ENCODE results near the gene MYO3B.

MYO3B gene

DNA sequence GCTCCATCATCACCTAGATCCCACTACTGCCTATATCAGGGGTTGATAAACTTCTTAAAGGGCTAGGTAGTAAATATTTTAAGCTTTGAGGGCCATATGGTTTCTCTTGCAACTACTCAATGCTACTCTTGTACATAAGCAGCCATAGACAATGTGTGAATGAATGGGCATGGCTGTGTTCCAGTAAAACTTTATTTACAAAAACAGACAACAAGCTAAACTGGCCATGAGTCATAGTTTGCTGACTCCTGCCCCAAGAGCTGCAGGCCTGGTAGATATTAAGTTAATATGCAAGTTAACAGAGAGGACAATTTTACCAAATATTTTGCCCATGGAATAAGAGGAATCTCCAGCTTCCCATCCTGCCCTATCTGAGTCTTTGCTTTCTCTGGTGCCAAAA, 29.8 kb upstream of the MYO3B start:
- POLR2A ChIA-PET = no interaction called here
- CTCF ChIA-PET = interaction anchor here (1.2 kb wide), 1 partner anchor 8 kb away, joined by 3 read pairs; no protein-coding TSS in a partner anchor
- DNase-seq (ENCODE audit: extremely low spot score) = no peak
- TF ChIP-seq, protein P1, sequence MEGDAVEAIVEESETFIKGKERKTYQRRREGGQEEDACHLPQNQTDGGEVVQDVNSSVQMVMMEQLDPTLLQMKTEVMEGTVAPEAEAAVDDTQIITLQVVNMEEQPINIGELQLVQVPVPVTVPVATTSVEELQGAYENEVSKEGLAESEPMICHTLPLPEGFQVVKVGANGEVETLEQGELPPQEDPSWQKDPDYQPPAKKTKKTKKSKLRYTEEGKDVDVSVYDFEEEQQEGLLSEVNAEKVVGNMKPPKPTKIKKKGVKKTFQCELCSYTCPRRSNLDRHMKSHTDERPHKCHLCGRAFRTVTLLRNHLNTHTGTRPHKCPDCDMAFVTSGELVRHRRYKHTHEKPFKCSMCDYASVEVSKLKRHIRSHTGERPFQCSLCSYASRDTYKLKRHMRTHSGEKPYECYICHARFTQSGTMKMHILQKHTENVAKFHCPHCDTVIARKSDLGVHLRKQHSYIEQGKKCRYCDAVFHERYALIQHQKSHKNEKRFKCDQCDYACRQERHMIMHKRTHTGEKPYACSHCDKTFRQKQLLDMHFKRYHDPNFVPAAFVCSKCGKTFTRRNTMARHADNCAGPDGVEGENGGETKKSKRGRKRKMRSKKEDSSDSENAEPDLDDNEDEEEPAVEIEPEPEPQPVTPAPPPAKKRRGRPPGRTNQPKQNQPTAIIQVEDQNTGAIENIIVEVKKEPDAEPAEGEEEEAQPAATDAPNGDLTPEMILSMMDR (IDR thresholded peaks at IDR 0.05; ENCODE audit: control extremely low read depth, extremely low read depth, low read depth, missing control alignments) = no peak

DNA sequence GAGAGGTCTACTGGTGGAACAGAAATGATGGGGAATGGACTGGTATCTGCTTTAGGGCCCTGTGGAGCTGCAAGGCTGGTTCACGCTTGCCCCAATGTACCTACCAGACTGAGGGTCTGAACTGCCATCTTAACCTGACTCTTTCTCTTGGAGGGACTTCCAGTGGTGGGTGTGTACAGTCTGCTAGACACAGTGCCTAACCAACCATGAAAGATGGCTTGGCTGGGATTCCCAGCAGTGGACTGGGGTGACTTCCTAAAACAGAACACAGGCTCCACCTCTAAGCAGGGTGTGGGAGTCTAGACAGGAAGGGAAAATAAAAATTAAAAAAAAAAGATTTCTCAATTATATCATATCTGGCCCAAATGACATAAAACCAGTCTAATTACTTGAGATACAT, 25.5 kb upstream of the MYO3B start:
- DNase-seq (ENCODE audit: extremely low spot score) = no peak
- POLR2A ChIA-PET = no interaction called here
- CTCF ChIA-PET = no interaction called here
- TF ChIP-seq, protein P1 (IDR thresholded peaks at IDR 0.05; ENCODE audit: control extremely low read depth, extremely low read depth, low read depth, missing control alignments) = no peak

DNA sequence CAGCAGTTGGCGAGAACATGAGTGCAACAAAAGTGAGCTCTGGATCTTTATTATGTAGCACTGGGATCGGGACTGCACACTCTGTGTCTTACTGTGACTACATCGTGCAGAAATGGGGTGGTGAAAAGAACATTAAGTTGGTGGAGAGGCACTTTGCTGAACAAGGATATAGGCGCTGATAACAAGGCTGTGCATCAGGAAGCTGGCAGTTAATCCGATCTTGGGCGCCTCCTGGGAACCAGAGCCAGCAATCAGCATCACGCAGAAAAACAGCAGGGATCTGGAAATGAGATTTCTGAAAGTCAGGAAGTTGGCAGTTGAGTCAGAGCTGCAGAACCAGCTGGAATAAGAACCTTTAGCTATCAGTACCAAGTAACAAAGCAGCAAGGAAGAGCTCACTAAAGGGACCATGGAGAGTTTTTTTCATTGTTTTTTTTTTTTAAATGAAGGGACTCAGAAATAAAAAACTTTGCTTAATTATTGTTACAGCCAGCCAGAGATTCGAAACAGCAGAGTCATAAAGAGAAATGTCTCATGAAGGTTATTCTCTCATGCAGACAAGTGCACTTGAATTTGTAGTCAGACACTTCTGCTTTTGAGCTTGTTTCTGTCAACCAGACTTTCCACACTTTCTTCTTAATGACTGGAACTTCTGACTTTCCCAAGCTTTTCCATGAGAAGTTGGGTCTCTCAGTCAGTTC, 22.8 kb upstream of the MYO3B start:
- no peak for DNase-seq (ENCODE audit: extremely low spot score)
- ChIA-PET POLR2A (no interaction called here), CTCF (interaction anchor here (1.6 to 2.9 kb wide), 3 partner anchors 10 to 14 kb away, joined by 6 to 12 read pairs (median 9); no protein-coding TSS in a partner anchor)
- TF ChIP-seq, protein P1 (IDR thresholded peaks at IDR 0.05; ENCODE audit: control extremely low read depth, extremely low read depth, low read depth, missing control alignments) = no peak

DNA sequence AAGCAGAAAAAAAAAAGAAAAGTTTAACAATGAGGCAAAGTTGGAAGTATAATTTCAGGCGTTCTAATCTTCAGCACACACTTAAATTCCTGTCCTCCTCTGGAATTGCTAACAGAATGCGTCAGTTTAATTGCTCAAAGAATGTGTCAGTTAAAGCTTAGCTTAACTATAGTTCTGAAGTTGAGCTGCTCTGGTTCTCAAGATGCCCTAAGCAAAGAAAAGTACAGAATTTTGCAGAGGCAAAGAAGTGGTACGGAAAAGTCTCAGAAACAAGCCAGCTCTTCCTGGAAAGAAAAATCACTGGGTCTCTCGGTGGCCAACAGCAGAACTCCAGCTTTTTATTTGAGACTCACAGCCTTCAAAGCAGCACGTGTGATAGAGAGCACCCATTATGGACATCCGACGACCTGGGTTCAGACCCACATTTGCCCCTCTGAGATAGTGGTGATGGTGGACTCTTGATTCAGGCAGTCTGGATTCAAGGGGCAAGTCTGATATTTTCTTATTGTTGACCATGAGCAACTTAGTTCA, 22.2 kb upstream of the MYO3B start:
- TF ChIP-seq, protein P1 (IDR thresholded peaks at IDR 0.05; ENCODE audit: control extremely low read depth, extremely low read depth, low read depth, missing control alignments) = no peak
- no peak for DNase-seq (ENCODE audit: extremely low spot score)
- CTCF ChIA-PET = interaction anchor here (1.3 to 2.9 kb wide), 4 partner anchors 8 to 14 kb away, joined by 3 to 12 read pairs (median 8); no protein-coding TSS in a partner anchor
- POLR2A ChIA-PET = no interaction called here

DNA sequence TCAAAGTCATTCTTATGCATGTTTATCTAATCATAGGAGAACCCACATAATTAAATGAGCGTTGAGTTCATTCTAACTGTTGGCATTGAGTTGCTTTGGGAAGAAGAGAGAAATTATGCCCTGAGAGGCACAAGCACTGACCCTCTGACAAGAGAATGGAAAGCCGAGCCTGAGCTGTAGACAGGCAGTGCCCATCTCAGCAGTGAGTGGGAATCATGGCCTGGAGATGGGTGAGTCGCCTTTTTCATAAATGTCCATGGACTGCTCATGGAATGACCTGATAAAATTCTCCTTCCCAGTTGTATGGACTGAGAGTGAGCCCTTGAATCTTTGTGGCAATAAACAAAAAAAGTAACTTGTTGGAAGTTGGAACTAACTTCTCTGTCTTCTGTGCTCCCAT, 21.4 kb upstream of the MYO3B start:
- TF ChIP-seq, protein P1 (IDR thresholded peaks at IDR 0.05; ENCODE audit: control extremely low read depth, extremely low read depth, low read depth, missing control alignments) = no peak
- POLR2A ChIA-PET = no interaction called here
- CTCF ChIA-PET = interaction anchor here (1.3 to 2.9 kb wide), 3 partner anchors 8 to 13 kb away, joined by 3 to 12 read pairs (median 9); no protein-coding TSS in a partner anchor
- DNase-seq (ENCODE audit: extremely low spot score) = no peak

DNA sequence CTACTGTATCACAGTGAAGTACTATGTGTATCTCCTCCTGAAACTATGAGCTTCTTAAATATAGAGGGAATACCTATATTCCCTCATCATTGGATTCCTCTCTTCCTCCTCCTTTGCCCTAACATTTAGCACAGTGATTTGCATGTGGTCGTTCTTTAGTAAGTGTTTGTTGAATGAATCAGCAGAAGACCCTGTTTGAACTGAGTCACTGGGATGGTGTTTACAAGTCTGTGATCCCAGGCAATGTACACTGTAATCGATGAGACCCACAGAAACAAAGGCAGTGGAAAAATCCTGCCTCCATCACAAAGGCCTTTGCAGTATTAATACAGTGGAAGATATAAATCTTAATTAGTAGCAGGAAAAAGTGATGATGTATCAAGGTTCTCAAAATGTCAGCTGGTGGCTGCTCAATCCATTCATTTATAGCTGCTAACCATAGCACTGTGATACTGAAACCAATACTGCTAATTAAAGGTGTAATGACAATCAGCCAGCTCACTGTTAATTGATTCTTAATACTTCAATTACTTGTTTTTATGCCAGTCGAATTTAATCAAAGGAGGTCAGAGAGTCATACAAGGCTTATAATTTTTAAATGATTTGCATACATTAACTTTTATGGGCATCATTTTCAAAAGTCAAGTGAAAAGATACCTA, 20.8 kb upstream of the MYO3B start:
- TF ChIP-seq, protein P1 (IDR thresholded peaks at IDR 0.05; ENCODE audit: control extremely low read depth, extremely low read depth, low read depth, missing control alignments) = no peak
- CTCF ChIA-PET = interaction anchor here (1.3 to 2.9 kb wide), 2 partner anchors 9 to 13 kb away, joined by 3 to 12 read pairs; no protein-coding TSS in a partner anchor
- POLR2A ChIA-PET = no interaction called here
- DNase-seq (ENCODE audit: extremely low spot score) = no peak
